Activated CD8-positive, alpha-beta T cell treated with anti-CD3 and anti-CD28 coated beads for 36 hours (primary cell): ENCODE measurements around the gene C2CD3. TPM values are rescaled to one million over a fixed set of nuclear protein-coding genes. Genes with fewer than 3 reads are reported as not detected.

Experiments used
- ATAC-seq: fragments of 200-7000 bp; cut with Tn5 transposase; one replicate; pipeline ENCODE4 v1.10.0; 2021; ENCODE audit warnings: mild to moderate bottlenecking, moderate library complexity
- CTCF ChIA-PET: fragments of 350-600 bp; sonication (Branson Sonifier 250); formaldehyde crosslinking; loops from one replicate; lab custom pipeline; 2021; ENCODE audit warnings: antibody characterized with exemption; lab: Charles Lee
- POLR2A ChIA-PET: fragments of 350-600 bp; sonication (Branson Sonifier 250); formaldehyde crosslinking; loops from one replicate; lab custom pipeline; 2021; ENCODE audit warnings: antibody characterized with exemption; lab: Charles Lee
- DNase-seq: peaks from one replicate; pipeline ENCODE4 v3.0.0-alpha.2; 2020
- H3K27ac Mint-ChIP-seq: one replicate; pipeline ENCODE4 v1.8.0; 2021; ENCODE audit warnings: mild to moderate bottlenecking, mixed read lengths
- H3K27me3 Mint-ChIP-seq: one replicate; pipeline ENCODE4 v1.8.0; 2021; ENCODE audit warnings: mixed read lengths
- H3K36me3 Mint-ChIP-seq: one replicate; pipeline ENCODE4 v1.8.0; 2021; ENCODE audit warnings: low read depth, mixed read lengths
- H3K4me1 Mint-ChIP-seq: one replicate; pipeline ENCODE4 v1.8.0; 2021; ENCODE audit warnings: low read depth, mixed read lengths
- H3K4me3 Mint-ChIP-seq: one replicate; pipeline ENCODE4 v1.8.0; 2021; ENCODE audit warnings: mild to moderate bottlenecking, moderate library complexity, mixed read lengths
- H3K9me3 Mint-ChIP-seq: one replicate; pipeline ENCODE4 v1.8.0; 2021; ENCODE audit warnings: mixed read lengths
- CTCF ChIP-seq: fragments of 200-600 bp; IDR thresholded peaks from one replicate; pipeline ENCODE4 v1.8.0; 2022; ENCODE audit warnings: antibody characterized with exemption, mild to moderate bottlenecking
- intact Hi-C: fragments of 100-400 bp; cut with micrococcal nuclease; formaldehyde crosslinking; loops from one replicate; pipeline ENCODE4 v1.10.0; 2022
- total RNA-seq, 2 experiments: library from RNA; stranded (reverse); gene quantifications; one replicate each; pipeline ENCODE4 v1.2.3, GENCODE V29; 2021

Gene C2CD3
- total RNA-seq, 2 experiments from 2014 or later, result 22.5 to 25.6 TPM

GRCh38 chr11:74004046-74004695, 166.6 kb downstream of the C2CD3 start:
- H3K27ac Mint-ChIP-seq, result peak overlapping the region; percentile 91

GRCh38 chr11:74002832-74003231, 168.0 kb downstream of the C2CD3 start:
- H3K9me3 Mint-ChIP-seq, result no peaks in the 10 kb centered on the region
- no peak for TF ChIP-seq CTCF
- no peak for DNase-seq
- H3K4me1 Mint-ChIP-seq, result peaks cover 79% of the 10 kb centered on the region
- H3K4me3 Mint-ChIP-seq, result no peak overlapping the region
- H3K27ac Mint-ChIP-seq, result no peak overlapping the region
- ATAC-seq, result no peak
- H3K27me3 Mint-ChIP-seq, result no peaks in the 10 kb centered on the region
- CTCF ChIA-PET, result no interaction called here
- POLR2A ChIA-PET, result interaction anchor here (1.3 to 14.1 kb wide), 4 partner anchors 9 to 22 kb away, joined by 4 to 176 read pairs (median 6); partner anchors contain the start of gene UCP2
- intact Hi-C loops, result no loop called here
- peaks cover 34% of the 10 kb centered on the region for H3K36me3 Mint-ChIP-seq

More at GRCh38 chr11:74004046-74004695, 166.6 kb downstream of the C2CD3 start:
- no peaks in the 10 kb centered on the region for H3K9me3 Mint-ChIP-seq
- peaks cover 84% of the 10 kb centered on the region for H3K4me1 Mint-ChIP-seq
- ATAC-seq, result no peak
- CTCF ChIA-PET, result interaction anchor here (1.4 to 1.7 kb wide), 4 partner anchors 9 to 40 kb away, joined by 3 to 7 read pairs (median 4); no protein-coding TSS in a partner anchor
- DNase-seq, result no peak
- H3K36me3 Mint-ChIP-seq, result peaks cover 34% of the 10 kb centered on the region
- H3K4me3 Mint-ChIP-seq, result peak overlapping the region; percentile 65
- TF ChIP-seq CTCF, result no peak
- POLR2A ChIA-PET, result interaction anchor here (0.7 to 3.1 kb wide), 9 partner anchors 8 to 33 kb away, joined by 3 to 46 read pairs (median 7); partner anchors contain the start of gene UCP2
- H3K27me3 Mint-ChIP-seq, result no peaks in the 10 kb centered on the region
- intact Hi-C loops, result no loop called here

GRCh38 chr11:74001822-74002286, 168.9 kb downstream of the C2CD3 start:
- intact Hi-C loops, result no loop called here
- ChIA-PET POLR2A (interaction anchor here (1.3 to 14.1 kb wide), 4 partner anchors 10 to 21 kb away, joined by 4 to 176 read pairs (median 6); partner anchors contain the start of gene UCP2), CTCF (interaction anchor here (1.1 kb wide), 1 partner anchor 31 kb away, joined by 3 read pairs; no protein-coding TSS in a partner anchor)
- Mint-ChIP-seq H3K9me3 (no peaks in the 10 kb centered on the region), H3K36me3 (peaks cover 34% of the 10 kb centered on the region), H3K4me1 (peaks cover 79% of the 10 kb centered on the region), H3K27me3 (no peaks in the 10 kb centered on the region), H3K4me3 (no peak overlapping the region), H3K27ac (peak overlapping the region; percentile 31)
- no peak for TF ChIP-seq CTCF
- ATAC-seq (no peak), DNase-seq (no peak)

GRCh38 chr11:74000307-74001133, 170.3 kb downstream of the C2CD3 start:
- Mint-ChIP-seq H3K4me1 (peaks cover 78% of the 10 kb centered on the region), H3K27me3 (no peaks in the 10 kb centered on the region), H3K27ac (peak overlapping the region; percentile 63), H3K4me3 (no peak overlapping the region), H3K36me3 (peaks cover 34% of the 10 kb centered on the region), H3K9me3 (no peaks in the 10 kb centered on the region)
- intact Hi-C loops, result no loop called here
- POLR2A ChIA-PET, result interaction anchor here (1.1 to 14.1 kb wide), 3 partner anchors 10 to 20 kb away, joined by 5 to 176 read pairs (median 5); partner anchors contain the start of gene UCP2
- CTCF ChIA-PET, result no interaction called here
- no peak for ATAC-seq
- no peak for DNase-seq
- no peak for TF ChIP-seq CTCF
